CD4-positive, alpha-beta T cell treated with Interferon gamma for 1 hour (primary cell): Measurements from ENCODE around the gene GCNT1.
"Not testable (repeated sequence)": the region's sequence is repeated elsewhere in the genome, so short reads cannot be mapped to it uniquely, and the experiment has no call there.

Experiments
- DNase-seq: peaks from one replicate; pipeline ENCODE4 v3.0.0-alpha.2; 2020

Gene GCNT1

GRCh38 chr9:76493496-76493895, 34.5 kb downstream of the GCNT1 start:
- not testable (repeated sequence) for DNase-seq

- no peak for DNase-seq
Observed at GRCh38 chr9:76500061-76500460, 41.1 kb downstream of the GCNT1 start.

GRCh38 chr9:76502746-76503145, 43.8 kb downstream of the GCNT1 start:
- no peak for DNase-seq

GRCh38 chr9:76510041-76510440, 51.1 kb downstream of the GCNT1 start:
- no peak for DNase-seq

GRCh38 chr9:76510446-76510845, 51.5 kb downstream of the GCNT1 start:
- no peak for DNase-seq

GRCh38 chr9:76512826-76513225, 53.8 kb downstream of the GCNT1 start:
- DNase-seq: no peak

- no peak for DNase-seq
Observed at GRCh38 chr9:76516350-76516749, 57.4 kb downstream of the GCNT1 start.

GRCh38 chr9:76516871-76517270, 57.9 kb downstream of the GCNT1 start:
- no peak for DNase-seq

- DNase-seq: no peak
Observed at GRCh38 chr9:76519075-76519835, 60.3 kb downstream of the GCNT1 start.

GRCh38 chr9:76521244-76521681, 62.3 kb downstream of the GCNT1 start:
- DNase-seq: no peak

GRCh38 chr9:76521906-76522305, 62.9 kb downstream of the GCNT1 start:
- no peak for DNase-seq

- not testable (repeated sequence) for DNase-seq
Observed at GRCh38 chr9:76523617-76524200, 64.7 kb downstream of the GCNT1 start.

- DNase-seq: no peak
Observed at GRCh38 chr9:76525196-76525595, 66.2 kb downstream of the GCNT1 start.

GRCh38 chr9:76526026-76526425, 67.0 kb downstream of the GCNT1 start:
- DNase-seq: no peak

- no peak for DNase-seq
Observed at GRCh38 chr9:76528056-76528455, 69.1 kb downstream of the GCNT1 start.

GRCh38 chr9:76528642-76529190, 69.7 kb downstream of the GCNT1 start:
- DNase-seq: no peak

- no peak for DNase-seq
Observed at GRCh38 chr9:76529653-76530052, 70.7 kb downstream of the GCNT1 start.

GRCh38 chr9:76530458-76531110, 71.6 kb downstream of the GCNT1 start:
- DNase-seq: no peak

GRCh38 chr9:76531231-76531780, 72.3 kb downstream of the GCNT1 start:
- DNase-seq: no peak

GRCh38 chr9:76532877-76533276, 73.9 kb downstream of the GCNT1 start:
- DNase-seq: not testable (repeated sequence)

GRCh38 chr9:76534026-76534425, 75.0 kb downstream of the GCNT1 start:
- DNase-seq: no peak

GRCh38 chr9:76537150-76537646, 78.2 kb downstream of the GCNT1 start:
- DNase-seq: no peak

GRCh38 chr9:76539180-76539579, 80.2 kb downstream of the GCNT1 start:
- DNase-seq: no peak
